ENCODE data around the gene PRICKLE2.

DNA sequence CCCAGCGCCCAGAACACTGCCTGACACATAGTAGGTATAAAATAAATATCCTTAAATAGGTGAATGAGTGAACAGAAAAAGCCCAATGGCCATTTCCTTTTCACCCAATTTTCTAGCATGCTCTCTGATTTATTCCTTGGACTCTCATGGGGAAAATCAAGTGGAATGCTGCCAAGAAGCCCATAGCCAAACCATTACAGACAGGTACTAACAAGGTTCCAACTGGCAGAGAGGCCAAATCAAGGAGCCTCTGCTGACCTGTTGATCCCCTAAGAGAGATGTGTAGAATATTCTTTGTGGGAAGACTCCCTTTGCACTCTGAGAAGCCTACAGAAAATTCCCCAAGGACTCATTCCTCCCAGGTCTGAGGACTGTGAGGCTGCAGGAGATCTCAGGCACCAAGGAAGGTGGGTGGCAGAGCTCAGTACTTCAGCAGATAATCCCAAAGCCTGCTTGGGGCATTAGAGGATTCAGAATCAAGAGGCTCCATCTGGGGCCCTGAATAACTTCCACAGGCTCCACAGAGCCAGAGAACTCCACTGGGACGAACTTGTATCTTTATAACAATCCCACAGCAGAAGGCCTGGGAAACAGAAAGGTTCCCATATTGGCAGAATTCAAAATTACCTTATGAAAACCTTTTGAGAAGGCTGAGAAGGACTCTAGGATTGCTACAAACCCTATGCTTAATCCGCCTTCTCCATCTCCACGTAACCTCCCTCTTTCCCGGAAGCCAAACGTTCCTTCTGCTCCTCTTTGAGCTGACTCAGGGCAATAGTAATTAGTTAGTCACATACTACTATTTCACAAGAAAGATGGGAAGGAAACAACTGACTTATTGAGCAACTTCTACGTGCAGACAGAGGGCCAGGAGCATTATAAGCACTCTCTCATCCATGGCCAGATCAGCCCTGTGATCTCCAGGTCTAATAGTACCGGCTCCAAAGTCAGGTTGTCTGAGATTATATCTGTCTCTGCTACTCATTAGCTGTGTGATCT, 34.5 kb downstream of the PRICKLE2 start:
- TF ChIP-seq, protein P1, sequence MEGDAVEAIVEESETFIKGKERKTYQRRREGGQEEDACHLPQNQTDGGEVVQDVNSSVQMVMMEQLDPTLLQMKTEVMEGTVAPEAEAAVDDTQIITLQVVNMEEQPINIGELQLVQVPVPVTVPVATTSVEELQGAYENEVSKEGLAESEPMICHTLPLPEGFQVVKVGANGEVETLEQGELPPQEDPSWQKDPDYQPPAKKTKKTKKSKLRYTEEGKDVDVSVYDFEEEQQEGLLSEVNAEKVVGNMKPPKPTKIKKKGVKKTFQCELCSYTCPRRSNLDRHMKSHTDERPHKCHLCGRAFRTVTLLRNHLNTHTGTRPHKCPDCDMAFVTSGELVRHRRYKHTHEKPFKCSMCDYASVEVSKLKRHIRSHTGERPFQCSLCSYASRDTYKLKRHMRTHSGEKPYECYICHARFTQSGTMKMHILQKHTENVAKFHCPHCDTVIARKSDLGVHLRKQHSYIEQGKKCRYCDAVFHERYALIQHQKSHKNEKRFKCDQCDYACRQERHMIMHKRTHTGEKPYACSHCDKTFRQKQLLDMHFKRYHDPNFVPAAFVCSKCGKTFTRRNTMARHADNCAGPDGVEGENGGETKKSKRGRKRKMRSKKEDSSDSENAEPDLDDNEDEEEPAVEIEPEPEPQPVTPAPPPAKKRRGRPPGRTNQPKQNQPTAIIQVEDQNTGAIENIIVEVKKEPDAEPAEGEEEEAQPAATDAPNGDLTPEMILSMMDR (IDR thresholded peaks at IDR 0.05; ENCODE audit: low read depth, low read length, missing input control) = no peak
- TF ChIP-seq, protein P2, sequence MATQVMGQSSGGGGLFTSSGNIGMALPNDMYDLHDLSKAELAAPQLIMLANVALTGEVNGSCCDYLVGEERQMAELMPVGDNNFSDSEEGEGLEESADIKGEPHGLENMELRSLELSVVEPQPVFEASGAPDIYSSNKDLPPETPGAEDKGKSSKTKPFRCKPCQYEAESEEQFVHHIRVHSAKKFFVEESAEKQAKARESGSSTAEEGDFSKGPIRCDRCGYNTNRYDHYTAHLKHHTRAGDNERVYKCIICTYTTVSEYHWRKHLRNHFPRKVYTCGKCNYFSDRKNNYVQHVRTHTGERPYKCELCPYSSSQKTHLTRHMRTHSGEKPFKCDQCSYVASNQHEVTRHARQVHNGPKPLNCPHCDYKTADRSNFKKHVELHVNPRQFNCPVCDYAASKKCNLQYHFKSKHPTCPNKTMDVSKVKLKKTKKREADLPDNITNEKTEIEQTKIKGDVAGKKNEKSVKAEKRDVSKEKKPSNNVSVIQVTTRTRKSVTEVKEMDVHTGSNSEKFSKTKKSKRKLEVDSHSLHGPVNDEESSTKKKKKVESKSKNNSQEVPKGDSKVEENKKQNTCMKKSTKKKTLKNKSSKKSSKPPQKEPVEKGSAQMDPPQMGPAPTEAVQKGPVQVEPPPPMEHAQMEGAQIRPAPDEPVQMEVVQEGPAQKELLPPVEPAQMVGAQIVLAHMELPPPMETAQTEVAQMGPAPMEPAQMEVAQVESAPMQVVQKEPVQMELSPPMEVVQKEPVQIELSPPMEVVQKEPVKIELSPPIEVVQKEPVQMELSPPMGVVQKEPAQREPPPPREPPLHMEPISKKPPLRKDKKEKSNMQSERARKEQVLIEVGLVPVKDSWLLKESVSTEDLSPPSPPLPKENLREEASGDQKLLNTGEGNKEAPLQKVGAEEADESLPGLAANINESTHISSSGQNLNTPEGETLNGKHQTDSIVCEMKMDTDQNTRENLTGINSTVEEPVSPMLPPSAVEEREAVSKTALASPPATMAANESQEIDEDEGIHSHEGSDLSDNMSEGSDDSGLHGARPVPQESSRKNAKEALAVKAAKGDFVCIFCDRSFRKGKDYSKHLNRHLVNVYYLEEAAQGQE (IDR thresholded peaks at IDR 0.05) = no peak

Measured in liver (tissue), 2 donors.